Measurements from ENCODE around the gene SDC3.
A peak's percentile ranks its signal among the peaks of the same experiment; 100 is the strongest.
"Not testable (repeated sequence)": the region's sequence is repeated elsewhere in the genome, so short reads cannot be mapped to it uniquely, and the experiment has no call there.

SDC3 gene

GRCh38 chr1:30908696-30909364 lies at the start of gene SDC3:
SDC3 (minus strand) TSS chr1:30908758; CDS start chr1:30908586, 172 bp downstream.
- DNase-seq (ENCODE audit: low spot score): peak; percentile 56

GRCh38 chr1:30957560-30958222 lies 49.1 kb upstream of the SDC3 start:
- DNase-seq (ENCODE audit: low spot score): no peak

GRCh38 chr1:30955448-30956015 lies 47.0 kb upstream of the SDC3 start:
- DNase-seq (ENCODE audit: low spot score): no peak

DNA sequence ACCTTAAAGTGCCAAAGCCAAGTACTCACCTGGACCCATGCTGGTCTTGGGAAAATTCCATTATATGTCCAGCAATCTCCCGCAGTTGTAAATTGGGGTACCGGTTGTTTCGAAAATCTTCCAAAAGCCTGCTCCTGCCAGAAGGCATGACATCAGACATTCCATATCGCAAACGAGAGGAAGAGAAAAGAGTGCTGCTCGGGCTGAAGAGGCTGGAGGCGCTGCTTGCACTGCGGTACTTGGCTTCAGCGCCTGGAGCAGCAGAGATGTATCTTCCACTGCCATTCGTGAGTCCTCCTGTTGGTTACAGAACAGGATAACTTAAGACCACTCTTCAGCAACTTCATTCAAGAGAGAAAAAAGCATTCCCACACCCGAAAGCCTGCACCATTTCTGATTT lies 45.1 kb upstream of the SDC3 start:
- DNase-seq (ENCODE audit: low spot score): no peak

- DNase-seq (ENCODE audit: low spot score): no peak
Measured at GRCh38 chr1:30952098-30952497, 43.5 kb upstream of the SDC3 start.

GRCh38 chr1:30950700-30951099 lies 42.1 kb upstream of the SDC3 start:
- no peak for DNase-seq (ENCODE audit: low spot score)

DNA sequence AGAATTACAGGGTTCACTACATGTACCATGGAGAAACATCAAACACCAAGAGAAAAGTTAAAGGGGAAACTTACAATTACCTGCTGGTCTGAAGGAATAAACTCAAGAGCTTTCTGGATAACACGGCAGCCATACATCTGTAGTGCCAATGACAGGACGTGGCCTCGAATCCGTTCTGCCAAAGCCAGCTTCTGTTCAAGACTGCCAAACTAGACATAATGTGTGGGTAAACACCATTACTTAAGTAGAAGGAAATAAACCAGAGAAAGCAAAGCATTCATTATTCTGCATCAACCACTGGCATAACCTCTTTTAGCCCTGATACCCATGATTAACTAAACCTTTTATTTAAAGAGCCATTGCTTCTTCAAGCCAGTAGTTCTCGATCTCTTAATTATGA lies 41.5 kb upstream of the SDC3 start:
- no peak for DNase-seq (ENCODE audit: low spot score)

DNA sequence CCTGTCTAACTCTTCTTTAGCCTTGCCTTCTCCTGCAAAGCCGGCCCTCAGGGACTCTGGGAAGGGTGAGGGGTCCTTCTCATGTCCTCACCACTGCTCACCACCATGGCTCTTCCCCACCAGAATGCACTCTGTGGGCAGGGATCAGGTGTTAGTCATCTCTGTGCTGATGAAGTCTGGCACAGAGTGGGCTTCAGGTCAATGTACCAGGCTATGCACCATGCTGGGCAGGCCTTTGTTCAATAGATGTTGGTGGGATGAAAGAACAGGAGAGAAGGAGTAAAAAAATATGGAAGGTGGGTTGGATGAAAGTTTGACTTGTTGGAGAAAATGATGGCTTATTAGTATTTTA lies 40.9 kb upstream of the SDC3 start:
- not testable (repeated sequence) for DNase-seq (ENCODE audit: low spot score)

DNA sequence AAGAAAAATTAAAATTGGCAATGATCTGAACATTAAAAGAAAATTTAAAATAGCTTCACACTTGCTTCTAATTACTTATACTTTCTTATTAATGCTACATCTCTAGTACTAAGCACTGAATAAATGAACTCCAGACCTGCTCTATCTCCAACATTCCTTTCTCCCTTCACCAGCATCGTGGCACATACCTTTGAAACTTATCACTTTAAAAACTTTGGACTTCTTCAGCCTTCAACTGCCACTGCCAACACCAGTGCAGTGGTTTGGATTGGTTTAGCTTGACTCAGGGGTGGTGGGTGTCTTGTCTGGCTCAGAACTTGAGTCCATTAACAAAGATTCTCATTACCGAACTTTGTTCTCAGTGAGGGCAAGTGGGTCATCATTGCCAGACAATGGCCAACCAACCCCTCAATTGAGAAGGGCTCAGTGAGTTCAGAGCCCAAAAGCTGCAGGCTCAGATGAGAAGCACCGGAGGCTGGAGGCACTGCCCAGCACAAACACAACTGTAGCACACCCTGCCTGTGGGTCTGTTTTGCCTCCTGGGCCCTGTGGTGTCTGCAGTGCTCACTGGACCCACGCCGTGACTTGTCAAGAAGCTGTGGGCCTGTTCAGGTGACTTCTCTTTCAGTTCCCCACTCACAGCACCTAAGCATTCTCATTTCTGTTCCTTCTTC lies 40.4 kb upstream of the SDC3 start:
- not testable (repeated sequence) for DNase-seq (ENCODE audit: low spot score)

GRCh38 chr1:30948278-30948677 lies 39.7 kb upstream of the SDC3 start:
- no peak for DNase-seq (ENCODE audit: low spot score)

DNA sequence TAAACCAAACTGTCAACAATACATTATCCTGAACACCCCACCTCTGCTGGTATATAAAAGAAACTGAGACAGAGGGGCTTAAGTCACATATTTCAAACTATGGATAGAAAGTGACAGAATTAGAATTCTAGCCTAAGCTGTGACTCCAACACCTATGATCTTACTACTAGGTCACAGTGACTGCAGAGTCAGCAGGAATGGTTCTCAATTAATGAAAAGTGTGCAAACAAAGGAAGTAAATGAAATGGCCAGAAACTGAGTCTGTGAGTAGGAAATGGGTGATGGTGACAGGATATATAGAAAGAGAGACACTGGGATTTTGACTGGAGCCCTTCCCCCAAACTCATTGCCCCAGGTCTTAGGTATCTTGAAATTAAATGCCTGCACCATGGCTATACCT lies 38.7 kb upstream of the SDC3 start:
- DNase-seq (ENCODE audit: low spot score): no peak

DNA sequence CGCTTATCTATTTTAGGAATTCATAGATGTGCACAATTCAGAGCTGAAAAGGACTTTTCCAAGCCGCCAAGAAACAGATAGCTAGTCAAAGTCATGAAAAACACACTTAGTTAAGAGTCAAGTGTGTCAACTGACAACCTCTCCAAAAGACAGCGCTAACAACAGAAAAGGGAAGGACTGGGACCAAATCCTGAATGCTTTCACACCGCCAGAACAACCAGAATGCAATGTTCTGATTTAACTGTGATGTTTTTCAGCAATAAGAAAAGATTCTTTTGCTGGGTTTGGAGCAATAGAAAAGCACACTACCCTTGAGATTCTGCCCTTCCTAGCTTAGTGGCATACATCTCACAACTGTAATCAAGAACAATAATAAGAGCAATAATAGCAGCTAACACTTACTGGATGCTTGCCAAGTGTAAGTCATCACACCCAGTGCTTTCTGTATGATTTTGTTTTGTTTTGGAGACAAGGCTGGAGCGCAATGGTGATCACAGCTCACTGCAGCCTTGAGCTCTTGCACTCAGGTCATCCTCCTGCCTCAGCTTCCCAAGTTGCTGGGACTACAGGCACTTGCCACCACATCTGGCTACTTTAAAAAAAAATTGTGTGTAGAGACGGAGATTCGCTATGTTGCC lies 33.9 kb upstream of the SDC3 start:
- no peak for DNase-seq (ENCODE audit: low spot score)

GRCh38 chr1:30940541-30940940 lies 32.0 kb upstream of the SDC3 start:
- no peak for DNase-seq (ENCODE audit: low spot score)

GRCh38 chr1:30936541-30937171 lies 28.1 kb upstream of the SDC3 start:
- DNase-seq (ENCODE audit: low spot score): no peak

- DNase-seq (ENCODE audit: low spot score): not testable (repeated sequence)
Measured at GRCh38 chr1:30935758-30936157, 27.2 kb upstream of the SDC3 start.

DNA sequence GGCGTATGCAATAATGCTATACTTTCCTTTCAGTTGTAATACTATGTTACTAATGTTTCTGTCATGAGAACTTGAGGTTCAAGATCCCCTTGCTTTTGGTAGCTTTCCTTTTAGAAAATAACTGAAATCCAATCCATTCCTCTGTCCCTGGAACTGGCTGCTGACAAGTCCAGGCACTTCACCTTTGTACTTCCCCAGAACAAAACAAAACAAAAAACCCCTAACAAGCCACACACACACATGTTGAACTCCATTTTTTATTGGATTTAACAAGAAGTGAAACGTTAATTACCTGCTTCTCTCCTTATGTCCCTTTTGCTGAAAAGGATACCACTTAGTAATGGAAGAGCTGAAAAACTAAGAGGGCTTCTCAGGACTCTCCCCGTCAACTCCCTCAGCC lies 26.1 kb upstream of the SDC3 start:
- DNase-seq (ENCODE audit: low spot score): no peak

DNA sequence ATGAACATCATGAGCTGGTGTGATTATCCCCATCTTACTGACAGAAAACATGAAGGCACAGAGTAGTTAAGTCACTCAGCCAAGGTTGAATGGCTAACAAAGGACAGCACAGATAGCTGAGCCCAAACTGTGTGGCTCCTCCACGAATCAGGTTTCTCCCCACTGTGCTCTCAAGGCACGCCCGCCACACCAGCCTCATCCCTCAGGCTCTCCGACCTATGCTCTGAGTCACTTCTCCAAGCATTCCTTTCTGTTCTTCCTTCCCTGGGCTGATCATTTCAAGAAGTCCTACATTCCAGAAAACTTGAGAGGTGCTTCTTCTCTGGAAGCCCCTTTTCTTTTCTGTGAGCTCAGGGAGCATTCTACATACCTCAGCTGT lies 25.3 kb upstream of the SDC3 start:
- no peak for DNase-seq (ENCODE audit: low spot score)

- no peak for DNase-seq (ENCODE audit: low spot score)
Measured at GRCh38 chr1:30930631-30931173, 22.1 kb upstream of the SDC3 start.

DNA sequence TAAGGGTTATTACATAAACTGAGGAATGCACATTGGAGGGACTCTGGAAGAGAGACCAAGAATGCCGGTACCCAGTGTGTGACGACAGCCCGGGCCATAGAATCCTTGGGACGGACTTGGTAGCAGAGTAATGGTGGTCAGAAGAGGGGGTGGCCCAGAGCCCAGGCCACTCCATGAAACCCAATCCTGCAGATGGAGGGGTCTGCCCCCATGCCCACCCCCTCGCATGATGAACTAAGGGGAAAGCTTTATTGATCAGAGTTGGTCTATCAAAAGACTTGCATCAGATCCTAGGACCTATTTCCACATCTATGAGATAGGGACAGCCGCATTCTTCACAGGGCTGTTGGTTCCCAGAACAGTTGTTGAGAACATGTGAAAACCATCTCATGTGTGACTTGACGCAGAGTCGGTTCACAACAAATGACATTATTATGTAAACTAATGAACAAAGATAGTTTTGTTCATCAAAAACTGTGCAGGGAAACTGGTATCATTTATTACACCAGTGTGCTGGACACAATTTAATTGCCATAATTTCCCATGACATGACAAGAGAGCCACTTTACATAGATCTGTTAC lies 21.5 kb upstream of the SDC3 start:
- DNase-seq (ENCODE audit: low spot score): no peak

DNA sequence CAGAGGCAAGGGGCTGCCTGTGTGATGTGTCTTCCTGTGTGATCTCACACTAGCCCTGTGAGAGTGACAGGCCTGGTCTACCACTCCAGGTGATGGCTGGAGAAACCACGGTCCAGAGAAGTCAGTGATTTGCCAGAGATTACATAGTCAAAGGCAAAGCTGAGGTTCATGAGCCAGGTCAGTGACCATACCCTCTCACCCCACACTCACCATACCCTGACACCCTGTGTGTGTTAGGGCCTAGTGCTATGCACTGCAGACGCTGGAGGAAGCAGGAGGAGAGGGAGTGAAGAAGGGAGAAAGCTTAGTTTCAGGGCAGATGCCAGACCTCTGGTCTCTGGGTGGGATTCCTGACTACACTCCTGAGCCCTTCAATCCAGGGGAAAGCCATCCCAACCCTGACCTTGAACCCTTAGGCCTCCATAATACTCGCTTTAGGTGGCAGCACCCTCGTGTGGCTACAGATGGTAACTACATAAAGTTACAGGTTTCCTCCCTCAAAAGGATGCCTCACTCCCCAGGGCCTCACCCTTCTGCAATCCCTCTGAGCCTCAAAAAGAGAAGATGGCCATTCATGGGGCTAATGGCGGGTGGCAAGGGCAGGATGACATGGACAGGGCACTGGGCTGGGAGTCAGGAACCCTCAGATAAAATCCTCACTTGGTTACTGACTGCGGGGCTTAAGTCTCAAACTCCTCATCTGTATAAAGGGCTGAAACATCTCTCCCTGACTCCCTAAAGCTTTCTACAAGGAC lies 20.8 kb upstream of the SDC3 start:
- DNase-seq (ENCODE audit: low spot score): no peak

DNA sequence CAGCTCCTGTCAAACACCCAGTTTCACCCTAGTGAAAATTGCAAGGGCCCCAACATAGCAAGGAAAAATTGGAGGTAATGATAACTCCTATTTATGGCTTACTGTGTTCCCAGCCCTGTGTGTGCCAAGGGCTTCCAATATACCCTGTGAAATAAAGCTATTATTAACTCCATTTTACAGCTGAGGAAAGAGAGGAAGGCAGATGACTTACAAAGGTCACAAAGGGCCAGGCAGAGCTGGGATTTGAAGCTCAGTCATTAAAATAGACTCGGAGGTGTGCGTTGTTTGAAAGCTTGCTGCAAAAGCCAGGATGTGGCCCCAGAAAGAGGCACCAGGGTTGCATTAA lies 20.2 kb upstream of the SDC3 start:
- no peak for DNase-seq (ENCODE audit: low spot score)
